ENCODE measurements around the gene OVCH1. TPM values are rescaled to one million over a fixed set of nuclear protein-coding genes. Genes with fewer than 3 reads are reported as not detected.

Gene OVCH1
- total RNA-seq, 5 donors from 2014 or later (not counting 1 experiment from before 2014, with no cell fraction given): not detected

GRCh38 chr12:29543036-29543435 is 45.5 kb upstream of the OVCH1 start:
- peaks cover 8 to 20% of the 10 kb centered on the region in 2 donors for H3K27me3 Mint-ChIP-seq
- ATAC-seq (replicated peaks in 1 of 4): no peak
- ChIA-PET CTCF (interaction anchor here in 1 of 2 donors (0.8 kb wide), 1 partner anchor 10 kb away, joined by 4 read pairs; no protein-coding TSS in a partner anchor), POLR2A (no interaction called here)
- Histone ChIP-seq H3K4me3 (ENCODE audit: control insufficient read depth in 1 of 2, extremely low read depth in 1 of 2, low read length in 1 of 2) (no peak overlapping the region), H3K27me3 (replicated peaks in 1 of 2; ENCODE audit: control insufficient read depth in 2 of 2, extremely low read depth in 1 of 2, insufficient read depth in 2 of 2, low read length in 1 of 2) (peaks cover 4% of the 10 kb centered on the region in 2 experiments), H3K4me1 (ENCODE audit: control insufficient read depth in 1 of 2, extremely low read depth in 1 of 2, insufficient read depth in 2 of 2, low read length in 2 of 2) (no peaks in the 10 kb centered on the region), H3K27ac (ENCODE audit: low read length) (no peak overlapping the region), H3K36me3 (ENCODE audit: control insufficient read depth in 2 of 2, extremely low read depth in 1 of 2, insufficient read depth in 1 of 2, low read length in 1 of 2) (no peaks in the 10 kb centered on the region), H3K9me3 (no peaks in the 10 kb centered on the region)
- H3K9me3 Mint-ChIP-seq: no peaks in the 10 kb centered on the region
- DNase-seq: no peak
- H3K4me3 Mint-ChIP-seq: no peak overlapping the region
- H3K36me3 Mint-ChIP-seq: no peaks in the 10 kb centered on the region
- H3K4me1 Mint-ChIP-seq: no peaks in the 10 kb centered on the region
- no peak overlapping the region for H3K27ac Mint-ChIP-seq
- no CpG with 5 or more reads among the region's 4 CpGs for WGBS (ENCODE audit: insufficient coverage)

- ATAC-seq (replicated peaks in 1 of 4) (no peak), DNase-seq (no peak)
- no peak overlapping the region for H3K4me3 ChIP-seq (ENCODE audit: control insufficient read depth in 1 of 2, extremely low read depth in 1 of 2, low read length in 1 of 2)
- H3K9me3 ChIP-seq: no peaks in the 10 kb centered on the region
- H3K36me3 ChIP-seq (ENCODE audit: control insufficient read depth in 2 of 2, extremely low read depth in 1 of 2, insufficient read depth in 1 of 2, low read length in 1 of 2): no peaks in the 10 kb centered on the region
- POLR2A ChIA-PET: no interaction called here
- no peak overlapping the region for H3K27ac Mint-ChIP-seq
- no peaks in the 10 kb centered on the region for H3K36me3 Mint-ChIP-seq
- CTCF ChIA-PET: no interaction called here
- no peak overlapping the region for H3K4me3 Mint-ChIP-seq
- no peak overlapping the region for H3K27ac ChIP-seq (ENCODE audit: low read length)
- peaks cover 14 to 16% of the 10 kb centered on the region in 2 donors for H3K27me3 Mint-ChIP-seq
- H3K4me1 Mint-ChIP-seq: no peaks in the 10 kb centered on the region
- no peaks in the 10 kb centered on the region for H3K9me3 Mint-ChIP-seq
- no peaks in the 10 kb centered on the region for H3K4me1 ChIP-seq (ENCODE audit: control insufficient read depth in 1 of 2, extremely low read depth in 1 of 2, insufficient read depth in 2 of 2, low read length in 2 of 2)
- H3K27me3 ChIP-seq (replicated peaks in 1 of 2; ENCODE audit: control insufficient read depth in 2 of 2, extremely low read depth in 1 of 2, insufficient read depth in 2 of 2, low read length in 1 of 2): peaks cover 2% of the 10 kb centered on the region in 2 experiments
- 57% methylated on average over 1 of the region's 2 CpGs for WGBS (ENCODE audit: insufficient coverage)
Measured at GRCh38 chr12:29537298-29537697, 39.8 kb upstream of the OVCH1 start.

GRCh38 chr12:29534935-29535334 is 37.4 kb upstream of the OVCH1 start:
- H3K27me3 Mint-ChIP-seq: peaks cover 19 to 28% of the 10 kb centered on the region in 2 donors

GRCh38 chr12:29533815-29534489 is 36.5 kb upstream of the OVCH1 start:
- no peak overlapping the region for H3K27ac Mint-ChIP-seq
- ATAC-seq (replicated peaks in 1 of 4): no peak
- no peak overlapping the region for H3K4me3 ChIP-seq (ENCODE audit: control insufficient read depth in 1 of 2, extremely low read depth in 1 of 2, low read length in 1 of 2)
- H3K4me1 Mint-ChIP-seq: no peaks in the 10 kb centered on the region
- no peak for DNase-seq
- no peaks in the 10 kb centered on the region for H3K36me3 Mint-ChIP-seq
- no peak overlapping the region for H3K4me3 Mint-ChIP-seq
- H3K27me3 Mint-ChIP-seq: peaks cover 21 to 28% of the 10 kb centered on the region in 2 donors
- POLR2A ChIA-PET: no interaction called here
- no peaks in the 10 kb centered on the region for H3K4me1 ChIP-seq (ENCODE audit: control insufficient read depth in 1 of 2, extremely low read depth in 1 of 2, insufficient read depth in 2 of 2, low read length in 2 of 2)
- WGBS (ENCODE audit: insufficient coverage): 67% methylated on average over 3 of the region's 4 CpGs
- peaks cover 0 to 5% of the 10 kb centered on the region in 2 experiments for H3K27me3 ChIP-seq (replicated peaks in 1 of 2; ENCODE audit: control insufficient read depth in 2 of 2, extremely low read depth in 1 of 2, insufficient read depth in 2 of 2, low read length in 1 of 2)
- H3K36me3 ChIP-seq (ENCODE audit: control insufficient read depth in 2 of 2, extremely low read depth in 1 of 2, insufficient read depth in 1 of 2, low read length in 1 of 2): no peaks in the 10 kb centered on the region
- CTCF ChIA-PET: no interaction called here
- H3K9me3 Mint-ChIP-seq: no peaks in the 10 kb centered on the region
- no peak overlapping the region for H3K27ac ChIP-seq (ENCODE audit: low read length)
- H3K9me3 ChIP-seq: no peaks in the 10 kb centered on the region

More at GRCh38 chr12:29534935-29535334, 37.4 kb upstream of the OVCH1 start:
- H3K36me3 ChIP-seq (ENCODE audit: control insufficient read depth in 2 of 2, extremely low read depth in 1 of 2, insufficient read depth in 1 of 2, low read length in 1 of 2): no peaks in the 10 kb centered on the region
- Mint-ChIP-seq H3K9me3 (no peaks in the 10 kb centered on the region), H3K27ac (no peak overlapping the region), H3K4me3 (no peak overlapping the region), H3K4me1 (no peaks in the 10 kb centered on the region), H3K36me3 (no peaks in the 10 kb centered on the region)
- no peak overlapping the region for H3K27ac ChIP-seq (ENCODE audit: low read length)
- H3K4me3 ChIP-seq (ENCODE audit: control insufficient read depth in 1 of 2, extremely low read depth in 1 of 2, low read length in 1 of 2): no peak overlapping the region
- ATAC-seq (replicated peaks in 1 of 4) (no peak), DNase-seq (no peak)
- H3K9me3 ChIP-seq: no peaks in the 10 kb centered on the region
- POLR2A ChIA-PET: no interaction called here
- 88% methylated on average over 1 of the region's 2 CpGs for WGBS (ENCODE audit: insufficient coverage)
- H3K27me3 ChIP-seq (replicated peaks in 1 of 2; ENCODE audit: control insufficient read depth in 2 of 2, extremely low read depth in 1 of 2, insufficient read depth in 2 of 2, low read length in 1 of 2): peaks cover 0 to 5% of the 10 kb centered on the region in 2 experiments
- CTCF ChIA-PET: interaction anchor here in 1 of 2 donors (0.6 kb wide), 1 partner anchor 10 kb away, joined by 3 read pairs; no protein-coding TSS in a partner anchor
- no peaks in the 10 kb centered on the region for H3K4me1 ChIP-seq (ENCODE audit: control insufficient read depth in 1 of 2, extremely low read depth in 1 of 2, insufficient read depth in 2 of 2, low read length in 2 of 2)

GRCh38 chr12:29531471-29531870 is 34.0 kb upstream of the OVCH1 start:
- Histone ChIP-seq H3K4me3 (ENCODE audit: control insufficient read depth in 1 of 2, extremely low read depth in 1 of 2, low read length in 1 of 2) (no peak overlapping the region), H3K27me3 (replicated peaks in 1 of 2; ENCODE audit: control insufficient read depth in 2 of 2, extremely low read depth in 1 of 2, insufficient read depth in 2 of 2, low read length in 1 of 2) (peaks cover 0 to 5% of the 10 kb centered on the region in 2 experiments), H3K36me3 (ENCODE audit: control insufficient read depth in 2 of 2, extremely low read depth in 1 of 2, insufficient read depth in 1 of 2, low read length in 1 of 2) (no peaks in the 10 kb centered on the region), H3K9me3 (no peaks in the 10 kb centered on the region), H3K27ac (ENCODE audit: low read length) (no peak overlapping the region), H3K4me1 (ENCODE audit: control insufficient read depth in 1 of 2, extremely low read depth in 1 of 2, insufficient read depth in 2 of 2, low read length in 2 of 2) (no peaks in the 10 kb centered on the region)
- H3K9me3 Mint-ChIP-seq: no peaks in the 10 kb centered on the region
- POLR2A ChIA-PET: no interaction called here
- CTCF ChIA-PET: interaction anchor here (0.7 to 1.4 kb wide), 2 partner anchors 12 kb away, joined by 3 to 4 read pairs; no protein-coding TSS in a partner anchor
- no peak for DNase-seq
- no peak overlapping the region for H3K4me3 Mint-ChIP-seq
- no peak for ATAC-seq (replicated peaks in 1 of 4)
- no peak overlapping the region for H3K27ac Mint-ChIP-seq
- no CpG with 5 or more reads among the region's 1 CpG for WGBS (ENCODE audit: insufficient coverage)
- H3K27me3 Mint-ChIP-seq: peaks cover 22 to 32% of the 10 kb centered on the region in 2 donors
- no peaks in the 10 kb centered on the region for H3K36me3 Mint-ChIP-seq
- no peaks in the 10 kb centered on the region for H3K4me1 Mint-ChIP-seq

- peaks cover 22 to 32% of the 10 kb centered on the region in 2 donors for H3K27me3 Mint-ChIP-seq
- Histone ChIP-seq H3K4me3 (ENCODE audit: control insufficient read depth in 1 of 2, extremely low read depth in 1 of 2, low read length in 1 of 2) (no peak overlapping the region), H3K4me1 (ENCODE audit: control insufficient read depth in 1 of 2, extremely low read depth in 1 of 2, insufficient read depth in 2 of 2, low read length in 2 of 2) (no peaks in the 10 kb centered on the region), H3K9me3 (no peaks in the 10 kb centered on the region), H3K27ac (ENCODE audit: low read length) (no peak overlapping the region), H3K36me3 (ENCODE audit: control insufficient read depth in 2 of 2, extremely low read depth in 1 of 2, insufficient read depth in 1 of 2, low read length in 1 of 2) (no peaks in the 10 kb centered on the region), H3K27me3 (replicated peaks in 1 of 2; ENCODE audit: control insufficient read depth in 2 of 2, extremely low read depth in 1 of 2, insufficient read depth in 2 of 2, low read length in 1 of 2) (peaks cover 0 to 5% of the 10 kb centered on the region in 2 experiments)
- no CpG with 5 or more reads among the region's 4 CpGs for WGBS (ENCODE audit: insufficient coverage)
- CTCF ChIA-PET: interaction anchor here in 1 of 2 donors (1.4 kb wide), 1 partner anchor 11 kb away, joined by 4 read pairs; no protein-coding TSS in a partner anchor
- no peak overlapping the region for H3K27ac Mint-ChIP-seq
- no peak overlapping the region for H3K4me3 Mint-ChIP-seq
- H3K9me3 Mint-ChIP-seq: no peaks in the 10 kb centered on the region
- POLR2A ChIA-PET: no interaction called here
- no peaks in the 10 kb centered on the region for H3K4me1 Mint-ChIP-seq
- DNase-seq (no peak), ATAC-seq (replicated peaks in 1 of 4) (no peak)
- H3K36me3 Mint-ChIP-seq: no peaks in the 10 kb centered on the region
Measured at GRCh38 chr12:29530436-29530835, 33.0 kb upstream of the OVCH1 start.
